GM18951 (cell line): Measurements from ENCODE around the gene LRRC2.
"Not testable (repeated sequence)": the region's sequence is repeated elsewhere in the genome, so short reads cannot be mapped to it uniquely, and the experiment has no call there.

Experiments
- POLR2A ChIP-seq: IDR thresholded peaks from 4 replicates; pipeline ENCODE4 v1.6.1; 2011; ENCODE audit warnings: mild to moderate bottlenecking; ENCODE audit not compliant: insufficient read length, insufficient read depth; ENCODE audit errors: extremely low read depth
- in situ Hi-C: fragments of 300-500 bp; cut with MboI; formaldehyde crosslinking; loops from one replicate; pipeline ENCODE4 v1.12.0; 2022; ENCODE audit warnings: low sequenced_read_pairs, mixed read lengths, inconsistent platforms; ENCODE audit not compliant: unreplicated experiment

Gene LRRC2

DNA sequence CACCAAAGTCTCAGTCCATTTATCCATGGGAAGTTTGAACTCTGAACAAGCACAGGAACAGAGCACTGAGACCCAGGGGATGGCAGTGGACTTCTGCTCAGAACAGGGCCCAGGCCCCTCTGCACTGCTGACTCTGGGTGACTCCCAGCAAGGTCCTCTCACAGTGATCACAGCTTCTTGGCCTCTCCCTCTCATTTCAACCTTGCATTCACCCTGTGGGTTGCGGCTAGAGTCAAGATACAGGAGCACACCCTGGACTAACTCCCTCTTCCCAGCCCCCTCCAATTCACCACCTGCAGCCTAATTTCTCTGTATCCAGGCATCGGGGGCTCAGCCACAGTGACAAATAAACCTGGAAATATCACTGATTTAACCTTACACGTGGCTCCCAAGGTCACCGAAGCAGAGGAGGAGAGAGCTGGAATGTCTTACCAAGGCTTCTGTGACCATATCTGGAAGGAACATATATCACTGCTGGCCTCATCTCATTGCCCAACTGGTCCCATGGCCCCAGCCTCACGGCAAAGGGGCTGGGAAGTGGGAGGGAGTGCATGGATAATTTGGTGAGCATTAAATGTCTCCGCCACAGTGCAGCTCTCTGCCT lies 67.1 kb downstream of the LRRC2 start:
- in situ Hi-C loops: no loop called here
- no peak for TF ChIP-seq POLR2A

DNA sequence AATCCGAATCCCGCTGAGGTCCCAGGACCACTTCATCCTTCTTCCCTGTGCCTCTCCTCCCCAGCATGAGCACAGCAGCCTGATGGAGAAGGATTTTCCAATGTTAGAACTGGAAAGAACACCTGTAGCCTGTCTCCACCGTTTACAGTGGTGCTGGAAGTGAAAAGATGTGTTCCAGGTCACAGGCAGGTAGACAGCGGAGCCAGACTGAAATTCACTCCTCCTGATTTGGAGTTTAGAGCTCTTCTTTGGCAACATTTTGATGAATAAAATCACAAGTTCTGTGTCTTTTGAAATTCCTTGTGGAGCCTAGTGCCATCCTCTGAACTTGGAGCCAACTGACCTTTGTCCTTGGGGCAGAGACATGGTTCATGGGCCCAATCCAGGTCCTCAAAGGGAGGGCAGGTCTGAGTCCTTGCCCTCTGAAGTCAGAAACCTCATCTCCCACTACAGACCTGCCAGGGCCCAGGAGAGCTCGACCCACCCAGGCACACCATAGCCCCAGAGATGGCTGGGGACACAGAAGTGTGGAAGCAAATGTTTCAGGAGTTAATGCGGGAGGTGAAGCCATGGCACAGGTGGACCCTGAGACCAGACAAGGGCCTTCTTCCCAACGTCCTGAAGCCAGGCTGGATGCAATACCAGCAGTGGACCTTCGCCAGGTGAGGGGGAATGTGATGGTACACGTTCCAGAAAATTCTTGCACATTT lies 68.4 kb downstream of the LRRC2 start, which contains the start of gene RTP3:
Gene RTP3 (plus strand): TSS at position 421 of the 710 bp plus-strand sequence. CDS start 87 bp downstream, at position 508.
- in situ Hi-C loops: no loop called here
- TF ChIP-seq POLR2A: no peak

GRCh38 chr3:46496746-46497555 lies 69.2 kb downstream of the LRRC2 start:
- in situ Hi-C loops: no loop called here
- TF ChIP-seq POLR2A: no peak

- in situ Hi-C loops: no loop called here
- no peak for TF ChIP-seq POLR2A
Observed at GRCh38 chr3:46495901-46496456, 70.1 kb downstream of the LRRC2 start.

DNA sequence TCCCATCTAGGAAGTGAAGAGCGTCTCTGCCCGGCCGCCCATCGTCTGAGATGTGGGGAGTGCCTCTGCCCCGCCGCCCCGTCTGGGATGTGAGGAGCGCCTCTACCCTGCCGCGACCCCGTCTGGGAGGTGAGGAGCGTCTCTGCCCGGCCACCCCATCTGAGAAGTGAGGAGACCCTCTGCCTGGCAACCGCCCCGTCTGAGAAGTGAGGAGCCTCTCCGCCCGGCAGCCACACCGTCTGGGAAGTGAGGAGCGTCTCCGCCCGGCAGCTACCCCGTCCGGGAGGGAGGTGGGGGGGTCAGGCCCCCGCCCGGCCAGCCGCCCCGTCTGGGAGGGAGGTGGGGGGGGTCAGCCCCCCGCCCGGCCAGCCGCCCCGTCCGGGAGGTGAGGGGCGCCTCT lies 71.6 kb downstream of the LRRC2 start:
- in situ Hi-C loops: not testable (repeated sequence)

DNA sequence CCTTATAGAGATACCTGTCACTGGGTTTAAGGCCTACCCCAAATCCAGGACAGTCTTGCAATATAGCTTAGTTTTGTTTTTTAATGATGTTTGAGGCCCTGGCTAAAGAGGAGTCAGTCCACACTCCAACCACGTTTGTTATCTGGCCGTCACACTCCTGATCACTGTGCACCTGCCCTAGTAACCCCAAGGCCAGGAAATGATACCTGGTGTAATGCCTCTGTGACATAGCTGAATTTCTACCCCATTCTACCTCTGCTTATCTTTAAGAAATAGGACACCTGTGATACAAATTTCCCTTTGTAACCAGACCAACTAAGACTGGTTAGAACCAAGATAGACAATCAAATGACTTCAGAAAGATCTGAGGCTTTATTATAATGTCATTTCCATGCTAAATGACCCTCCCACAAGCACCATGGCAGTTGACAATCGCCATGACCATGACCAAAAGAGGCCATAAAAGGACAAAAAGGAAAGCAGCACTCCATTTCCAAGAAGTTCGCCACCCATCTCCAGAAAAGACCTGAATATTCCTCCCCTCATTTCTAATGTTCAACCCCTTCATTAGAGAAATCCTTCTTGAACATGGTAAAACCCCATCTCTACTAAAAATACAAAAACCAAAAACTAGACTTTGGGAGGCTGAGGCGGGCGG lies 73.1 kb downstream of the LRRC2 start:
- TF ChIP-seq POLR2A: no peak
- in situ Hi-C loops: no loop called here

- no peak for TF ChIP-seq POLR2A
- in situ Hi-C loops: no loop called here
Observed at GRCh38 chr3:46491089-46492070, 74.7 kb downstream of the LRRC2 start.

DNA sequence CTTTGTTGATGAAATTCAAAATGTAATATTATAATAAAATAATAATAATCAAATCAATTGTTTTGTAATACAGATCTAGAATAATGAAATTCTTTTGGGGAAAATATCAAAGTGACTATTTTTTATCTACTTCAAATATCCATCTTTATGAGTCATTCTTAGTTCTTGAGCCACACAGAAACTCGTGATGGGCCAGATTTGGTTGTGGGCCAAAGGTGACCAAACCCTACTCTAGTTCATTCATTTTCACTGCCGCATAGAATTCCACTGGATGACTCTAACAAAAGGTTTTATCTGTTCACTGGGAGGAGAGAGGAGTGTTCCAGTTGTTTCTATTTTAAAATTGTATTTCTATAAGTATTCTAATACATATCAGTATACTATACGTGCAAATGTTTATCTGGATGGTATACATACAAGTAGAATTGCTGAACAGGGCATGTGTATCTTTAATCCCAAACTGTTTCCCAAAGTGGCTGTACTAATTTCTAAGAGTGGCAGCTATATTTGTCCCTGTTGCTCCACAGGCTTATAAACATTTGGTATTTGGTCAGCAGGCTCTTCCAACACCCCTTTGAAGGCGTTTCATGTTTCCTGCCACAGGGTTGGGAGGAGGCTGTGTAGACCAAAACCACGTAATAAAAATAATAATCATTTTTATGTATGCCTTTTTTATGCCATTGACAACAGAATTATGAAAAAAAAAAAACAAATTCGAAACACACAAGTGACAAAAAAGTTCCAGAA lies 75.6 kb downstream of the LRRC2 start:
- in situ Hi-C loops: no loop called here
- TF ChIP-seq POLR2A: no peak

GRCh38 chr3:46489875-46490274 lies 76.2 kb downstream of the LRRC2 start:
- TF ChIP-seq POLR2A: no peak
- in situ Hi-C loops: loop anchor here (5.0 kb wide), 1 partner anchor 67 kb away; no protein-coding TSS in a partner anchor

DNA sequence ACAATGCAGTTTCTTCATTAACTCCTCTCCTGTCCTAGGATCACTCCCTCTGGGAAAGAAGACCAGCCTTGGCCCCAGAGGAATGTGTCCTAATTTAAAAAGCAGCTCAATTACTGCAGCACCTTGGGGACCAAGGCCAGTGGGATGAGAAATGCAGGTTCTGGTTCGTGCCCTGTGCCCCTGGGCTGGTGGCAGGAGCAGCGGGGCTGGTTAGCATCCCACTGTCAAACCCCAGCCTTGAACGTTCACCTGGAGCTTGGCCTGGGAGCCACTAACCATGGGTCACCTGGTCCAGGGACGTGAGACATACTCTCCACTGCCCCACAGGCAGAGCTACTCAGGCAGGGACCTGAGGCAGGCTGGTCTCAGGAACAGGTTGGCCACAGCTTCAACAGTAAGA lies 76.7 kb downstream of the LRRC2 start:
- TF ChIP-seq POLR2A: no peak
- in situ Hi-C loops: loop anchor here (5.0 kb wide), 1 partner anchor 68 kb away; no protein-coding TSS in a partner anchor

GRCh38 chr3:46488735-46489361 lies 77.3 kb downstream of the LRRC2 start:
- in situ Hi-C loops: loop anchor here (5.0 kb wide), 1 partner anchor 68 kb away; no protein-coding TSS in a partner anchor
- no peak for TF ChIP-seq POLR2A

DNA sequence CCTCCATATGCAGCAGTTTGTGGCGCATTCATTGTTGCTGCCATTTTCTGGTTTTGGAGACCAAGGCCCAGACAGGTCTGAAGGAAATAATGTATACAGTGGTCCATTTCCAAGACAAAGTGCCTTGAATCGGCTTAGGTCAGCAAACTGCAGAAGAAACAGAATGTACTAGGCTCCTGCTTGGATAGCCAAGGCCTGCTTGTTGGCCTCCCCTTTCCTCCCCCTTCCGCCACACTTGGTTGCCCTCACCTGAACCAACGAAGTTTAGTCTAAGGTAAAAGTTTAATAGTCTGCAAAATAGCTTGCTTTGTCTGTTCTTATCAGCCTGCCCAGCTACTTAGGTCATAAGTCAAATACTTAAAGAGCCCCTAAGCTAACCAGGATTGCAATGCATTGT lies 80.3 kb downstream of the LRRC2 start:
- no peak for TF ChIP-seq POLR2A
- in situ Hi-C loops: loop anchor here (5.0 kb wide), 1 partner anchor 72 kb away; no protein-coding TSS in a partner anchor
